D721Med (cell line): ENCODE measurements around the gene BRI3BP.
"Not testable (repeated sequence)": the region's sequence is repeated elsewhere in the genome, so short reads cannot be mapped to it uniquely, and the experiment has no call there.

Source experiments
- DNase-seq: peaks from one replicate; pipeline ENCODE4 v3.0.0; 2011; ENCODE audit warnings: low spot score; ENCODE audit not compliant: insufficient read length
- FAIRE-seq: peaks from 2 replicates; lab custom pipeline; 2011; peaks lifted over from hg19 to GRCh38; lab: Jason Lieb, UNC
- CTCF ChIP-seq: IDR thresholded peaks from 2 replicates; pipeline ENCODE4 v1.5.1; 2012; ENCODE audit warnings: mild to moderate bottlenecking, control low read depth; ENCODE audit not compliant: insufficient read depth; ENCODE audit errors: missing control alignments

BRI3BP gene

GRCh38 chr12:124972211-124972610, 21.2 kb upstream of the BRI3BP start:
- FAIRE-seq: no peak
- DNase-seq: no peak
- no peak for TF ChIP-seq CTCF

GRCh38 chr12:124975276-124975675, 18.2 kb upstream of the BRI3BP start:
- FAIRE-seq (no peak), DNase-seq (no peak)
- TF ChIP-seq CTCF: no peak

- DNase-seq (no peak), FAIRE-seq (no peak)
- TF ChIP-seq CTCF: no peak
Observed at GRCh38 chr12:124976999-124977398, 16.4 kb upstream of the BRI3BP start.

- DNase-seq (no peak), FAIRE-seq (no peak)
- no peak for TF ChIP-seq CTCF
Observed at GRCh38 chr12:124979568-124979967, 13.9 kb upstream of the BRI3BP start.

GRCh38 chr12:124980098-124980892, 13.2 kb upstream of the BRI3BP start:
- no peak for DNase-seq
- no peak for TF ChIP-seq CTCF

GRCh38 chr12:124986876-124987275, 6.6 kb upstream of the BRI3BP start:
- not testable (repeated sequence) for FAIRE-seq, DNase-seq

More at GRCh38 chr12:124980098-124980892, 13.2 kb upstream of the BRI3BP start:
- no peak for FAIRE-seq

GRCh38 chr12:124992874-124993625, 395 bp upstream of the BRI3BP start:
- DNase-seq (no peak), FAIRE-seq (no peak)
- TF ChIP-seq CTCF: peak; percentile 44
